Activated CD4-positive, alpha-beta T cell treated with anti-CD3 and anti-CD28 coated beads, Interleukin-2, amount 10 ng/mL, durations not matched to agents 7 days and 5 days (primary cell): ENCODE results near the gene SRRM2. TPM values are rescaled to one million over a fixed set of nuclear protein-coding genes. Genes with fewer than 3 reads are reported as not detected.

ENCODE experiments used
- CTCF ChIA-PET: fragments of 350-600 bp; sonication (Branson Sonifier 250); formaldehyde crosslinking; loops from one replicate; lab custom pipeline; 2021; ENCODE audit warnings: antibody characterized with exemption; lab: Charles Lee
- POLR2A ChIA-PET: fragments of 350-600 bp; sonication (Branson Sonifier 250); formaldehyde crosslinking; loops from one replicate; lab custom pipeline; 2021; ENCODE audit warnings: antibody characterized with exemption; lab: Charles Lee
- DNase-seq: peaks from one replicate; pipeline ENCODE4 v3.0.0-alpha.2; 2020
- H3K27ac Mint-ChIP-seq: one replicate; pipeline ENCODE4 v1.8.0; 2021; ENCODE audit warnings: mild to moderate bottlenecking, moderate library complexity, mixed read lengths
- H3K27me3 Mint-ChIP-seq: one replicate; pipeline ENCODE4 v1.8.0; 2021; ENCODE audit warnings: mixed read lengths
- H3K36me3 Mint-ChIP-seq: one replicate; pipeline ENCODE4 v1.8.0; 2021; ENCODE audit warnings: low read depth, mixed read lengths
- H3K4me1 Mint-ChIP-seq: one replicate; pipeline ENCODE4 v1.8.0; 2021; ENCODE audit warnings: mixed read lengths
- H3K4me3 Mint-ChIP-seq: one replicate; pipeline ENCODE4 v1.8.0; 2021; ENCODE audit warnings: mild to moderate bottlenecking, moderate library complexity, mixed read lengths
- H3K9me3 Mint-ChIP-seq: one replicate; pipeline ENCODE4 v1.8.0; 2021; ENCODE audit warnings: mixed read lengths
- total RNA-seq, 2 experiments: library from RNA; stranded (reverse); gene quantifications; one replicate each; pipeline ENCODE4 v1.2.3, GENCODE V29; 2021

SRRM2 gene
- total RNA-seq, 2 experiments from 2014 or later: 512 to 565 TPM

DNA sequence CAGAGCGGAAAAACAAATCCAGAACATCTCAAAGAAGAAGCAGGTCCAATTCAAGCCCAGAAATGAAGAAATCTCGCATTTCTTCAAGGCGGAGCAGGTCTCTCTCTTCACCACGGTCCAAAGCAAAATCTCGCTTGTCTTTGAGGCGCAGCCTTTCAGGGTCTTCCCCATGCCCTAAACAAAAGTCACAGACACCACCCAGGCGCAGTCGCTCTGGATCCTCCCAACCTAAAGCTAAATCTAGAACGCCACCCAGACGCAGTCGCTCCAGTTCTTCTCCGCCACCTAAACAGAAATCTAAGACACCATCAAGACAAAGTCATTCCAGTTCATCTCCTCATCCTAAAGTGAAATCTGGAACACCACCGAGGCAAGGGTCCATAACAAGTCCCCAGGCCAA, 10.3 kb downstream of the SRRM2 start:
- Mint-ChIP-seq H3K27me3 (no peaks in the 10 kb centered on the region), H3K27ac (no peak overlapping the region), H3K36me3 (peaks cover 93% of the 10 kb centered on the region), H3K9me3 (no peaks in the 10 kb centered on the region), H3K4me3 (no peak overlapping the region), H3K4me1 (peaks cover 10% of the 10 kb centered on the region)
- no peak for DNase-seq
- CTCF ChIA-PET: no interaction called here
- POLR2A ChIA-PET: no interaction called here

DNA sequence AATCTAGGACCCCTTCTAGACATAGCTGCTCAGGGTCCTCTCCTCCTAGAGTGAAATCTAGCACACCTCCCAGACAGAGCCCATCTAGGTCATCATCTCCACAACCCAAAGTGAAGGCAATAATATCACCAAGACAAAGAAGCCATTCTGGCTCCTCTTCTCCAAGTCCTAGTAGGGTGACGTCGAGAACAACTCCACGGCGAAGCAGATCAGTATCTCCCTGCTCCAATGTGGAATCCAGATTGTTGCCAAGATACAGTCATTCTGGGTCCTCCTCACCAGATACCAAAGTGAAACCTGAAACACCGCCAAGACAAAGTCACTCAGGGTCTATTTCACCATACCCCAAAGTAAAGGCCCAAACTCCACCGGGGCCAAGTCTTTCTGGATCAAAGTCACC, 10.7 kb downstream of the SRRM2 start:
- ChIA-PET CTCF (no interaction called here), POLR2A (no interaction called here)
- Mint-ChIP-seq H3K27me3 (no peaks in the 10 kb centered on the region), H3K27ac (no peak overlapping the region), H3K36me3 (peaks cover 93% of the 10 kb centered on the region), H3K4me1 (peaks cover 7% of the 10 kb centered on the region), H3K4me3 (no peak overlapping the region), H3K9me3 (no peaks in the 10 kb centered on the region)
- no peak for DNase-seq

DNA sequence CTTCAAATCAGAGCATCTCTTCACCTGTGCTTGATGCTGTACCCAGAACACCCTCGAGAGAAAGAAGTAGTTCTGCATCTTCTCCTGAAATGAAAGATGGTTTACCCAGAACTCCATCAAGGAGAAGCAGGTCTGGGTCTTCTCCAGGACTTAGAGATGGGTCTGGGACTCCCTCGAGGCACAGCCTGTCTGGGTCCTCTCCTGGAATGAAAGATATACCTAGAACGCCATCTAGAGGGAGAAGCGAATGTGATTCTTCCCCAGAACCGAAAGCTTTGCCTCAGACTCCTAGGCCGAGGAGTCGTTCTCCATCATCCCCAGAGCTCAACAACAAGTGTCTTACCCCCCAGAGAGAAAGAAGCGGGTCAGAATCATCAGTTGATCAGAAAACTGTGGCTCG, 12.3 kb downstream of the SRRM2 start:
- H3K27me3 Mint-ChIP-seq: no peaks in the 10 kb centered on the region
- no peak overlapping the region for H3K27ac Mint-ChIP-seq
- DNase-seq: no peak
- H3K9me3 Mint-ChIP-seq: no peaks in the 10 kb centered on the region
- peaks cover 90% of the 10 kb centered on the region for H3K36me3 Mint-ChIP-seq
- H3K4me3 Mint-ChIP-seq: no peak overlapping the region
- H3K4me1 Mint-ChIP-seq: peaks cover 4% of the 10 kb centered on the region
- ChIA-PET POLR2A (interaction anchor here (0.6 kb wide), 1 partner anchor 19 kb away, joined by 3 read pairs; no protein-coding TSS in a partner anchor), CTCF (no interaction called here)

DNA sequence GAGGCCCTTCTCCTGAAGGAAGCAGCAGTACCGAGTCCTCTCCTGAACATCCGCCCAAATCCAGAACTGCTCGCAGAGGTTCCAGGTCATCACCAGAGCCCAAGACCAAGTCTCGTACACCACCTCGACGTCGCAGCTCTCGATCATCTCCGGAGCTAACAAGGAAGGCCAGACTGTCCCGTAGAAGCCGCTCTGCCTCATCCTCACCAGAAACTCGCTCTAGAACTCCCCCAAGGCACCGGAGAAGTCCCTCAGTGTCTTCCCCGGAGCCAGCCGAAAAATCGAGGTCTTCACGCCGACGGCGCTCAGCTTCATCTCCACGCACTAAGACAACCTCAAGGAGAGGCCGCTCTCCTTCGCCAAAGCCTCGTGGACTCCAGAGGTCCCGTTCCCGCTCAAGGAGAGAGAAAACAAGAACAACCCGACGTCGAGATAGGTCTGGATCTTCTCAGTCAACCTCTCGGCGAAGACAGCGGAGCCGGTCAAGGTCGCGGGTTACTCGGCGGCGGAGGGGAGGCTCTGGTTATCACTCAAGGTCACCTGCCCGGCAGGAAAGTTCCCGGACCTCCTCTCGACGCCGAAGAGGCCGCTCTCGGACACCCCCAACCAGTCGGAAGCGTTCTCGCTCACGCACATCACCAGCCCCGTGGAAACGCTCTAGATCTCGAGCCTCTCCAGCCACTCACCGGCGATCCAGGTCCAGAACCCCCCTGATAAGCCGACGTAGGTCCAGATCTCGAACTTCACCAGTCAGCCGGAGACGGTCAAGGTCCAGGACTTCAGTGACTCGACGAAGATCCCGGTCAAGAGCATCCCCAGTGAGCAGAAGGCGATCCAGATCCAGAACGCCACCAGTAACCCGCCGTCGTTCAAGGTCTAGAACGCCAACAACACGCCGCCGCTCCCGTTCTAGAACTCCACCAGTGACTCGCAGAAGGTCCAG, 13.3 kb downstream of the SRRM2 start:
- Mint-ChIP-seq H3K36me3 (peaks cover 90% of the 10 kb centered on the region), H3K4me1 (peaks cover 2% of the 10 kb centered on the region), H3K4me3 (no peak overlapping the region), H3K27me3 (no peaks in the 10 kb centered on the region), H3K9me3 (no peaks in the 10 kb centered on the region), H3K27ac (no peak overlapping the region)
- CTCF ChIA-PET: no interaction called here
- no peak for DNase-seq
- POLR2A ChIA-PET: no interaction called here

DNA sequence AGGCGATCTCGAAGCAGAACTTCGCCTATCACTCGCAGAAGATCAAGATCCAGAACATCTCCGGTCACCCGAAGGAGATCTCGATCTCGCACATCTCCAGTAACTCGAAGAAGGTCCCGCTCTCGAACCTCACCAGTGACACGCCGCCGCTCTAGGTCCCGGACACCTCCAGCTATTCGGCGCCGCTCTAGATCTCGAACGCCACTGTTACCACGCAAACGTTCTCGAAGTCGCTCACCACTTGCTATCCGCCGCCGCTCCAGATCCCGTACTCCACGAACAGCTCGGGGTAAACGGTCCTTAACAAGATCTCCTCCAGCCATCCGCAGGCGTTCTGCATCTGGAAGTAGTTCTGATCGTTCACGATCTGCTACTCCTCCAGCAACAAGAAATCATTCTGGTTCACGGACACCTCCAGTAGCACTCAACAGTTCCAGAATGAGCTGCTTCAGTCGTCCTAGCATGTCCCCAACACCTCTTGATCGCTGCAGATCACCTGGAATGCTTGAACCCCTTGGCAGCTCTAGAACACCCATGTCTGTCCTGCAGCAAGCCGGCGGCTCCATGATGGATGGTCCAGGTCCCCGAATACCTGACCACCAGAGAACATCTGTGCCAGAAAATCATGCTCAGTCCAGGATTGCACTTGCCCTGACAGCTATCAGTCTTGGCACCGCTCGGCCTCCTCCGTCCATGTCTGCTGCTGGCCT, 14.1 kb downstream of the SRRM2 start:
- Mint-ChIP-seq H3K9me3 (no peaks in the 10 kb centered on the region), H3K36me3 (peaks cover 90% of the 10 kb centered on the region), H3K27ac (no peak overlapping the region), H3K4me3 (no peak overlapping the region), H3K27me3 (no peaks in the 10 kb centered on the region), H3K4me1 (peaks cover 1% of the 10 kb centered on the region)
- no peak for DNase-seq
- CTCF ChIA-PET: no interaction called here
- POLR2A ChIA-PET: no interaction called here

DNA sequence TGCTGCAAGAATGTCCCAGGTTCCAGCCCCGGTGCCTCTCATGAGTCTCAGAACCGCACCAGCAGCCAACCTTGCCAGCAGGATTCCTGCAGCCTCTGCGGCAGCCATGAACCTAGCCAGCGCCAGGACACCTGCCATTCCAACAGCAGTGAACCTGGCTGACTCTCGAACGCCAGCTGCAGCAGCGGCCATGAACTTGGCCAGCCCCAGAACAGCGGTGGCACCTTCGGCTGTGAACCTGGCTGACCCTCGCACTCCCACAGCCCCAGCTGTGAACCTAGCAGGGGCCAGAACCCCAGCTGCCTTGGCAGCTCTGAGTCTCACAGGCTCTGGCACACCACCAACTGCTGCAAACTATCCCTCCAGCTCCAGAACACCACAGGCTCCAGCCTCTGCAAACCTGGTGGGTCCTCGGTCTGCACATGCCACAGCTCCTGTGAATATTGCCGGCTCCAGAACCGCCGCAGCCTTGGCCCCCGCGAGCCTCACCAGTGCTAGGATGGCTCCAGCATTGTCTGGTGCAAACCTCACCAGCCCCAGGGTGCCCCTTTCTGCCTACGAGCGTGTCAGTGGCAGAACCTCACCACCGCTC, 14.8 kb downstream of the SRRM2 start:
- H3K27me3 Mint-ChIP-seq: no peaks in the 10 kb centered on the region
- DNase-seq: no peak
- H3K9me3 Mint-ChIP-seq: no peaks in the 10 kb centered on the region
- no peak overlapping the region for H3K27ac Mint-ChIP-seq
- peaks cover 3% of the 10 kb centered on the region for H3K4me1 Mint-ChIP-seq
- peaks cover 88% of the 10 kb centered on the region for H3K36me3 Mint-ChIP-seq
- ChIA-PET CTCF (interaction anchor here (1.0 kb wide), 1 partner anchor 101 kb away, joined by 4 read pairs; no protein-coding TSS in a partner anchor), POLR2A (no interaction called here)
- H3K4me3 Mint-ChIP-seq: no peak overlapping the region

DNA sequence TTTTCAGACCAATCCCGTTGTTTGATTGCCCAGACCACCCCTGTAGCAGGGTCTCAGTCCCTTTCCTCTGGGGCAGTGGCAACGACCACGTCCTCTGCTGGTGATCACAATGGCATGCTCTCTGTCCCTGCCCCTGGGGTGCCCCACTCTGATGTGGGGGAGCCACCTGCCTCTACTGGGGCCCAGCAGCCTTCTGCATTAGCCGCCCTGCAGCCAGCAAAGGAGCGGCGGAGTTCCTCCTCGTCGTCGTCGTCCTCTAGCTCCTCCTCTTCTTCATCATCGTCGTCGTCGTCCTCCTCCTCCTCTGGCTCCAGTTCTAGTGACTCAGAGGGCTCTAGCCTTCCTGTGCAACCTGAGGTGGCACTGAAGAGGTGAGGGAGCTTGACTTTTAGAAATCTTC, 15.5 kb downstream of the SRRM2 start:
- POLR2A ChIA-PET: no interaction called here
- Mint-ChIP-seq H3K9me3 (no peaks in the 10 kb centered on the region), H3K4me3 (no peak overlapping the region), H3K27me3 (no peaks in the 10 kb centered on the region), H3K27ac (no peak overlapping the region), H3K36me3 (peaks cover 87% of the 10 kb centered on the region), H3K4me1 (peaks cover 6% of the 10 kb centered on the region)
- CTCF ChIA-PET: interaction anchor here (1.0 to 1.1 kb wide), 2 partner anchors 9 to 100 kb away, joined by 3 to 4 read pairs; no protein-coding TSS in a partner anchor
- DNase-seq: no peak

DNA sequence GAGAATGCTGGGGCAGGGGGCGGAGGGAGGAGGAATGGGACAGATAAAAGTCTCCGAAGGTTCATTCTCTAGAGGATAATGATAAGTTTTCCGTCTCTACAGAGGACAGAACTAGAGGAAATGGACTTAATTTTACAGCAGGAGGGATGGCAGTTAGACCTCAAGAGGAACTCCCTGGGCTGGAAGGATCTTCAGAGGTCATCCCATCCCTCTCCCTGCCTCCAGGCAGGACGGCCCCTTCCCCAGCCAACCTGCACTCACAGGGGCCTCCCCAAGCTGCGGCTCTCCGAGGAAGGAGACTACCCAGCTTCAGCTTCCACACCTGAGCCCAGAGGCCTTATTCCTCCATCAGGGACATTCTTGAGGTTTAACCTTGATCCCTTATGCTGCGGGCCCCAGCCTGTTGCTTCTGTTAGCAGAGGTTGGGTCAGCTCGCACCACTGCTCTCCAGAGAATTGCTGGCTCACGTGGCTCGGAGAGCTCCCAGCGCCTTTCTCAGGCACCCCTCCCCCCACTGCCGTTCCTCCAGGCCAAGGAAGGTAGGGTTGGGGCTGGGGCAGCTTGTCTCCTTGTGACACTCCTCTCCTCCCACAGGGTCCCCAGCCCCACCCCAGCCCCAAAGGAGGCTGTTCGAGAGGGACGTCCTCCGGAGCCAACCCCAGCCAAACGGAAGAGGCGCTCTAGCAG, 16.1 kb downstream of the SRRM2 start:
- no peak overlapping the region for H3K4me3 Mint-ChIP-seq
- POLR2A ChIA-PET: no interaction called here
- no peaks in the 10 kb centered on the region for H3K27me3 Mint-ChIP-seq
- peaks cover 6% of the 10 kb centered on the region for H3K4me1 Mint-ChIP-seq
- CTCF ChIA-PET: interaction anchor here (1.0 to 1.4 kb wide), 3 partner anchors 8 to 99 kb away, joined by 3 to 4 read pairs (median 3); no protein-coding TSS in a partner anchor
- peaks cover 84% of the 10 kb centered on the region for H3K36me3 Mint-ChIP-seq
- DNase-seq: no peak
- no peaks in the 10 kb centered on the region for H3K9me3 Mint-ChIP-seq
- no peak overlapping the region for H3K27ac Mint-ChIP-seq

DNA sequence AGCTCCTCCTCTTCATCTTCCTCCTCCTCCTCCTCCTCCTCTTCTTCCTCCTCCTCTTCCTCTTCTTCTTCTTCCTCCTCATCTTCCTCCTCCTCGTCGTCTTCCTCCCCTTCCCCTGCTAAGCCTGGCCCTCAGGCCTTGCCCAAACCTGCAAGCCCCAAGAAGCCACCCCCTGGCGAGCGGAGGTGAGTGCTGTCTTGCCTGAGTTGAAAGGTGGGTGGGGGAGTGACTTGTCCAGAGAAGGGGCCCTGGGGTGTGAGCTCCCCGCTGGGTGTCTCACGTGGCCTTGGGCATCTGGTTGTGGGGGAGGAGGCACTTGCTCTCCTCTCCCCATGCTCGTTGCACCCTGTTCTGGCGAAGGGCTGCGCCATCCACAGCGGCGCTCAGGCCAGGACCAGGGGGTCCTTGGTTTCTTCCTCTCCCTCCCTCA, 16.7 kb downstream of the SRRM2 start:
- POLR2A ChIA-PET: no interaction called here

DNA sequence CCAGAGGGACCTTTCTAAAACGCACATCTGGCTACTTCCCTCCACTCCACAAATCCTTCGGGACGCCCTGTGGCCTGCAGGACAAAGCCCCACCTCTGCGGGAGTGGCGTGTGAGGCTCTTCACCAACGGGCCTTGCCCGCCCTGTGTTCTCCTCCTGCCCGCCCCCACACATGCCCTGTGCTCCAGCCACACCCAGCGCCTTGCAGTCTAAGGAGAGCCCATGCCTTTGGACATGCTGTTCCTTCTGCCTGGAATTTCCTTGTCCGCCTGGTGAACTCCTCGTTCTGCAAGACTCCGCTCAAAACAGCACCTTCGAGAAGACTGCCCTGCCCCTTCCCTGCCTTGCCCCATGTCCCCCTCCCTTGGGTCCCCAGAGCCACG, 17.2 kb downstream of the SRRM2 start:
- H3K27me3 Mint-ChIP-seq: no peaks in the 10 kb centered on the region
- peaks cover 73% of the 10 kb centered on the region for H3K36me3 Mint-ChIP-seq
- no peak overlapping the region for H3K27ac Mint-ChIP-seq
- no peaks in the 10 kb centered on the region for H3K9me3 Mint-ChIP-seq
- no peak for DNase-seq
- H3K4me1 Mint-ChIP-seq: peaks cover 6% of the 10 kb centered on the region
- ChIA-PET POLR2A (no interaction called here), CTCF (interaction anchor here (1.4 kb wide), 1 partner anchor 9 kb away, joined by 3 read pairs; no protein-coding TSS in a partner anchor)
- H3K4me3 Mint-ChIP-seq: no peak overlapping the region

More for the DNA sequence above, 16.7 kb downstream of the SRRM2 start:
- H3K27ac Mint-ChIP-seq: no peak overlapping the region
- H3K4me1 Mint-ChIP-seq: peaks cover 6% of the 10 kb centered on the region
- DNase-seq: no peak
- H3K9me3 Mint-ChIP-seq: no peaks in the 10 kb centered on the region
- CTCF ChIA-PET: interaction anchor here (1.4 kb wide), 1 partner anchor 10 kb away, joined by 3 read pairs; no protein-coding TSS in a partner anchor
- no peaks in the 10 kb centered on the region for H3K27me3 Mint-ChIP-seq
- H3K36me3 Mint-ChIP-seq: peaks cover 78% of the 10 kb centered on the region
- no peak overlapping the region for H3K4me3 Mint-ChIP-seq

DNA sequence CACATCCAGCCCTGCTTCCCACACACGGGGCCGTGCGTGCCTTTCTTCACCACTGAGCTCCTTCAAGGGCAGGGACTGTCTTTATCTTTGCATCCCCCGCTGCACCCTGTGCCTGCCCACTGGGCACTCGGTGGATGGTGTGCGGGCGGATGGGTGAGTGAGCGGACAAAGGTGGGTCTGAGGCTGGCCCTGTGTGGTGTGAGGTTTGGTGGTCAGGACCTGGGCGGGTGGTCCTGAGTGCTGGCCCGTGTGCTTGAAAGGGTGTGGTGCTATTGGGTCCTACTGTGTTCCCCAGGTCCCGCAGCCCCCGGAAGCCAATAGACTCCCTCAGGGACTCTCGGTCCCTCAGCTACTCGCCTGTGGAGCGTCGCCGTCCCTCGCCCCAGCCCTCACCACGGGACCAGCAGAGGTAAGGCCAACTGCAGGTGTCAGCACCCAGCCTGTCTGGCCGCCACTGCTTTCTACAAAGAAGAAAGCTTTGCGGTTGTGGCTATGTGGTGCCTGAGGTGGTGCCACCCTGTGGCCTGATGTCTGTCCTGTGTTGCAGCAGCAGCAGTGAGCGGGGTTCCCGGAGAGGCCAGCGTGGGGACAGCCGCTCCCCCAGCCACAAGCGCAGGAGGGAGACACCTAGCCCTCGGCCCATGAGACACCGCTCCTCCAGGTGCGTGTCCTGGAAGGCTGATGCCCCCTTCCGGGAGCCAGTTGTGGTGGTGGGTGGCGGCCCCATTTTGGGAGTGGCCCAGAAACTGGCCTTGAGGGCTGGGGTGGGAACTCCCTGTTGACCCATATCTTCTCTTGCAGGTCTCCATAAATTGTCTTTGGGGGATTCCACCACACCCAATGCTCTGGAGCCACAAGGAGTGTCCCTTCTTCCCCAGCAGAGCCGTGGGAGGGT, 17.9 kb downstream of the SRRM2 start:
- DNase-seq: no peak
- ChIA-PET POLR2A (no interaction called here), CTCF (interaction anchor here (1.4 kb wide), 1 partner anchor 8 kb away, joined by 3 read pairs; no protein-coding TSS in a partner anchor)
- Mint-ChIP-seq H3K27ac (no peak overlapping the region), H3K36me3 (peaks cover 68% of the 10 kb centered on the region), H3K27me3 (no peaks in the 10 kb centered on the region), H3K4me3 (no peak overlapping the region), H3K9me3 (no peaks in the 10 kb centered on the region), H3K4me1 (peaks cover 9% of the 10 kb centered on the region)
